Upper lobe of left lung (tissue), 6 donors: Measurements from ENCODE around the gene CCR9. TPM values are rescaled to one million over a fixed set of nuclear protein-coding genes. Genes with fewer than 3 reads are reported as not detected.

Source experiments
- ATAC-seq, 2 donors: fragments of 200-7000 bp; cut with Tn5 transposase; one replicate each; pipeline ENCODE4 v1.9.1; 2022; ENCODE audit warnings: mild to moderate bottlenecking in 2 of 2, moderate library complexity in 2 of 2; ENCODE audit not compliant: low FRiP score in 2 of 2
- DNase-seq, 2 donors: peaks; one replicate each; pipeline ENCODE4 v3.0.0-alpha.2; 2019 to 2020
- H3K27ac ChIP-seq, 4 donors: fragments of 200-600 bp; sonication (generic); one replicate each; pipeline ENCODE4 v1.5.1; 2016 to 2019
- H3K27me3 ChIP-seq, 4 donors: fragments of 200-600 bp; sonication (generic); one replicate each; pipeline ENCODE4 v1.5.1; 2017 to 2019
- H3K36me3 ChIP-seq, 4 donors: fragments of 200-600 bp; sonication (generic); one replicate each; pipeline ENCODE4 v1.5.1; 2016 to 2019
- H3K4me1 ChIP-seq, 4 donors: fragments of 200-600 bp; sonication (generic); one replicate each; pipeline ENCODE4 v1.5.1; 2018 to 2019
- H3K4me3 ChIP-seq, 4 donors: fragments of 200-600 bp; sonication (generic); one replicate each; pipeline ENCODE4 v1.5.1; 2017 to 2019; ENCODE audit warnings: mild to moderate bottlenecking in 2 of 4, moderate library complexity in 1 of 4
- H3K9me3 ChIP-seq, 4 donors: fragments of 200-600 bp; sonication (generic); one replicate each; pipeline ENCODE4 v1.5.1; 2018 to 2019
- CTCF ChIP-seq, 6 experiments: fragments of 450-650 bp in 4 of 6; fragments of 200-600 bp in 2 of 6; sonication (generic) in 2 of 6; IDR thresholded peaks; one replicate each; pipeline ENCODE4 v1.5.1; 2016 to 2019; ENCODE audit warnings: antibody characterized with exemption in 6 of 6
- EP300 ChIP-seq, 4 donors: sonication (generic); formaldehyde crosslinking; IDR thresholded peaks; one replicate each; pipeline ENCODE4 v1.5.1; 2017; ENCODE audit warnings: antibody characterized with exemption in 4 of 4, control low read depth in 2 of 4
- POLR2A ChIP-seq, 4 donors: fragments of 450-650 bp; IDR thresholded peaks; one replicate each; pipeline ENCODE4 v1.5.1; 2016 to 2017; ENCODE audit warnings: antibody characterized with exemption in 4 of 4, mild to moderate bottlenecking in 2 of 4
- POLR2AphosphoS5 ChIP-seq, 2 donors: sonication (generic); formaldehyde crosslinking; IDR thresholded peaks; one replicate each; pipeline ENCODE4 v1.5.1; 2017; ENCODE audit warnings: antibody characterized with exemption in 2 of 2
- WGBS, 2 donors: methylation state at CpG; one replicate each; pipeline ENCODE4 v1.1.5; 2017 to 2018; 5-methylcytosine and 5-hydroxymethylcytosine counted together
- total RNA-seq, 6 donors: library from RNA; depleted of rRNA in 4 of 6; stranded (reverse); fragments of >200 nt in 4 of 6; gene quantifications; one replicate each; pipeline versions ENCODE4 v1.1.0 to v1.2.1, GENCODE V29; 2016 to 2021
- donor health status: DM: no; HTN: no; CAD: no; lungs with moderate emphysema.
- donor health status: DM: no; HTN: yes; CAD: no; lungs with severe emphysema.

CCR9 gene
- total RNA-seq, 6 donors from 2014 or later: 0.11 to 0.13 TPM; not detected in 4

DNA sequence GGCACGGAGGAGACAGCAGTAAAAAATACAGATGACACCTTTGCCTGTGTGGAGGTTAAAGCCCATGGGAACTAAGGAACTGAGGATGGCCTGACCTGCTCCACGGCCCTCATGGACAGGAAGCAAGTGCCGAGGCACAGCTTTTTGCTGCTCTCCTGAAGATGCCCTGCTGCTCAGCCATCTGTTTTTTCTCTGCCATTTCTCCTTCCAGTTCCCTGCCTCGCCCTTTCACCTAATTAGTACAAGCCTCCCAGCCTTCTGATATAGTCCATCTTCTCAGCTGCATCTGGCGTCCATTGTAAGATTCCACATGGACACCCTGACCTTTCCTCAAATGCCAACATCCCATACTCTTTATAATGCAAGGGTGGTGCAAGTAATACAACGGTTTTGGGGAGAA, 45.2 kb downstream of the CCR9 start:
- H3K27me3 ChIP-seq: no peaks in the 10 kb centered on the region
- no peak overlapping the region for H3K27ac ChIP-seq
- no peak overlapping the region for H3K4me3 ChIP-seq
- DNase-seq: no peak
- WGBS, 2 donors: 84 to 86% methylated on average over 6 of the region's 6 CpGs
- ATAC-seq: no peak
- no peaks in the 10 kb centered on the region for H3K9me3 ChIP-seq
- TF ChIP-seq CTCF (IDR thresholded peaks at IDR 0.05) (no peak), POLR2A (IDR thresholded peaks at IDR 0.05) (no peak), EP300 (IDR thresholded peaks at IDR 0.05) (no peak), POLR2AphosphoS5 (IDR thresholded peaks at IDR 0.05) (no peak)
- peaks cover 0 to 4% (median 0%) of the 10 kb centered on the region in 4 donors for H3K4me1 ChIP-seq
- peaks cover 26 to 98% (median 57%) of the 10 kb centered on the region in 4 donors for H3K36me3 ChIP-seq

DNA sequence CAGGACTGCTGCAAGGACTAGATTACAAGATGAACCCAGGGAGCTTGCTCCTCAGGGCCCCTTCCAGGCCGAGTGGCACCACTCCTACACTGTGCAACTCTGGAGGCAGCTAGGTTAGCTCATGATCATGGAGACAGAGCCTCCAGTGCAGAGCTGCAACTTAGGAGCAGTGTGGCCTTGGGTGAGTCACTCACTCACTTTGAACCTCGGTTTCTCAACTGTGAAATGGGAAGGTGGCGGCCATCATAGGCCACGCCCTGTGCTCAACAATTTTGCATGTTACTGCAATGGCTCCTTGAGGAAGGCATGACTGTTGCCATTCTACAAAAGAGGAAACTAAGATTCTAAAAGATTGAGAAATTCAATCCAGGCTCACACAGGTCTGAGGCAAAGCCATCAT, 45.8 kb downstream of the CCR9 start:
- DNase-seq (peak in 1 of 2 donors; percentile 51), ATAC-seq (peak; percentile 60 to 62)
- Histone ChIP-seq H3K36me3 (peaks cover 30 to 100% (median 59%) of the 10 kb centered on the region in 4 donors), H3K27me3 (no peaks in the 10 kb centered on the region), H3K4me3 (no peak overlapping the region), H3K27ac (no peak overlapping the region), H3K9me3 (no peaks in the 10 kb centered on the region), H3K4me1 (peaks cover 0 to 4% (median 0%) of the 10 kb centered on the region in 4 donors)
- WGBS, 2 donors: 80 to 85% methylated on average over 1 to 4 of the region's 4 CpGs
- TF ChIP-seq POLR2AphosphoS5 (IDR thresholded peaks at IDR 0.05): no peak
- TF ChIP-seq CTCF (IDR thresholded peaks at IDR 0.05): no peak
- TF ChIP-seq POLR2A (IDR thresholded peaks at IDR 0.05): no peak
- no peak for TF ChIP-seq EP300 (IDR thresholded peaks at IDR 0.05)

DNA sequence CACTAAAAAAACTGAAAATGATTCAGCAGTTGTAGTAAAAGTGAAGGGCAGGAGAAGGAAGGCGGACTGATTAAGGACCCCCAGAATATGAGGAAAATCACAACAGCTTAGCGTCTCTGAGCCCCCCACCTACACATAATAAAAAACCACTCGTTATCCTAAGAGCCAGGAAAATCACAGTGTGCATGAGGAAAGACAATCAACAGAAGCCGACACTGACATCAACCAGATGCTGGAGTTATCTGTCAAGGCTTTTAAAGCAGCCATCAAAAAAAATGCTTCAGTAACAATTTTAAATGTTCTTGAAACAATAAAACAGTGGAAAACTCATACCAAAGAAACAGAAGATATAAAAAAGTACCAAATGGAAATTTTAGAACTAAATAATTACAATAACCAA, 47.2 kb downstream of the CCR9 start:
- no peaks in the 10 kb centered on the region for H3K27me3 ChIP-seq
- ATAC-seq: no peak
- 84 to 87% methylated on average over 4 of the region's 4 CpGs for WGBS, 2 donors
- no peak overlapping the region for H3K27ac ChIP-seq
- TF ChIP-seq CTCF (IDR thresholded peaks at IDR 0.05) (no peak), POLR2AphosphoS5 (IDR thresholded peaks at IDR 0.05) (no peak), EP300 (IDR thresholded peaks at IDR 0.05) (no peak), POLR2A (IDR thresholded peaks at IDR 0.05) (no peak)
- H3K4me1 ChIP-seq: peaks cover 0 to 5% (median 0%) of the 10 kb centered on the region in 4 donors
- H3K36me3 ChIP-seq: peaks cover 22 to 98% (median 55%) of the 10 kb centered on the region in 4 donors
- DNase-seq: no peak
- H3K9me3 ChIP-seq: no peaks in the 10 kb centered on the region
- H3K4me3 ChIP-seq: no peak overlapping the region

GRCh38 chr3:45936261-45936660, 49.9 kb downstream of the CCR9 start:
- WGBS, 2 donors: 91 to 97% methylated on average over 3 to 9 of the region's 9 CpGs
- peaks cover 0 to 15% (median 9%) of the 10 kb centered on the region in 4 donors for H3K4me1 ChIP-seq
- ATAC-seq: no peak
- H3K9me3 ChIP-seq: no peaks in the 10 kb centered on the region
- no peak overlapping the region for H3K4me3 ChIP-seq
- TF ChIP-seq EP300 (IDR thresholded peaks at IDR 0.05): no peak
- TF ChIP-seq CTCF (IDR thresholded peaks at IDR 0.05): no peak
- no peak for TF ChIP-seq POLR2AphosphoS5 (IDR thresholded peaks at IDR 0.05)
- TF ChIP-seq POLR2A (IDR thresholded peaks at IDR 0.05): no peak
- no peak overlapping the region for H3K27ac ChIP-seq
- H3K27me3 ChIP-seq: no peaks in the 10 kb centered on the region
- no peak for DNase-seq
- peaks cover 11 to 72% (median 28%) of the 10 kb centered on the region in 4 donors for H3K36me3 ChIP-seq
